NOMO-1 treated with dmso at 0.1 percent for 144 hours (cell line): ENCODE data around the gene DOCK4.

Source experiments
- DNase-seq: peaks from one replicate; lab custom pipeline; 2025; ENCODE audit not compliant: unreplicated experiment; lab: John Stamatoyannopoulos, UW

Gene DOCK4

DNA sequence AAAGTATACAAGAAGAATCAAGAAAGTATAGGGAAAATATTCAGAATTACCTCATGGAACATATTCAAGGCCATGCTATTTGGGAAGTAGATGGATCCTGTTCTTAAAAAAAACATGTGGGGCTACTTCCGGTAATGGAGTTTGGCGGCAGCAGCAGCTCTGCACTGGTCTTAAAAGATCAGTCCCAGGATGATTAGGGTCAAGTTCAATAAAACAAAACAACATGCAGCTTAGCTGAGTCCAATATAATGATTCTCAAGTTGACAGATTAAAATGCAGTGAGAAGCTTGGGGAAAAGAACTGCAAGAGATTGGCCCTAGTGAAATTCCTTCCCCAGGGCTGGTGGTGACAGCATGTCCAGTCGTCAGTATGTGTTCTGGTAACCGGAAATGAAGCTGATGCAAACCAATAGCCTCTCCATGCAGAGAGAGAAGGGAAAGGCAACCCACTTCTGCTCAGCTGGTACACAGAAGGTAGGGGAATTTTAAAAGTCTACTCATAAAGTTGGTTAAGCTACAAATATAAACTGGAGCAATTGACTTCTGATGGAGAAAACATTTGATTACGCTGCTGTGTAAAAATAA lies 338.8 kb downstream of the DOCK4 start:
- no peak for DNase-seq

DNA sequence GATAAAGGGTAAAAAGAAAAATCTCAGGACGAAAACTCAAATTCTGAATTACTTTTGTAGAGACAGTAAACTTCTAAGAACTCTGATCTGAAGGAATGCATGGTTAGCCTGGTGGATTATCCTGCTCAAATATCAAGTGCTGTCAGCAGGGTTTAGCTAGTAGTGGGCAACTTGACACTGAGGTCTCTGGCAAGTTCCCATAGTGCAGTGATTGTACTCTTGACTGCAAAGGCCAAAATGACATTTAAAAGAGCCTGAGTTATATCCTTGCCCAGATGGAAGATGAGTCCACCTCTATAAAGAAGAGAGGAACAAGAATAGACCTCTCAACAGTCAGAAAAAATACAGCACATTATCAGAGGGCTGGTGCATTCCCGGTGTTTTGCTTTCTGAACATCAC lies 339.4 kb downstream of the DOCK4 start:
- no peak for DNase-seq

DNA sequence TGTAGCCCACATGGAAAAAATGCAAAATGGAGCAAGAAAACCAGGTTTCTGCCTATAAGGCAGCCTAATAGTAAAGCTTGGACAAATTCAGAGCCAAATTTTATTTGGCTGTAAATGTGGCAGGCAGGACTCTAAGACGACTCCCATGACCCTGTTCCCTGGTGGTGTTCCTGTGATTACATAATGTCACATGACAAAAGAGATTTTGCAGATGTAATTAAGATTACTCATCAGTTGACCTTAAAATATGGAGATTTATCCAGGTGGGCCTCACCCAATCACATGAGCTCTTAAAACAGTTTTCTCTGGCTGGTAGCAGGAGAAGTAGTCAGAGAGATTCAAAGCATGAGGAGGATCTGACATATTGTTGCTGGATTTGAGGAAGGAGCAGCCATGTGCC lies 340.8 kb downstream of the DOCK4 start:
- no peak for DNase-seq

DNA sequence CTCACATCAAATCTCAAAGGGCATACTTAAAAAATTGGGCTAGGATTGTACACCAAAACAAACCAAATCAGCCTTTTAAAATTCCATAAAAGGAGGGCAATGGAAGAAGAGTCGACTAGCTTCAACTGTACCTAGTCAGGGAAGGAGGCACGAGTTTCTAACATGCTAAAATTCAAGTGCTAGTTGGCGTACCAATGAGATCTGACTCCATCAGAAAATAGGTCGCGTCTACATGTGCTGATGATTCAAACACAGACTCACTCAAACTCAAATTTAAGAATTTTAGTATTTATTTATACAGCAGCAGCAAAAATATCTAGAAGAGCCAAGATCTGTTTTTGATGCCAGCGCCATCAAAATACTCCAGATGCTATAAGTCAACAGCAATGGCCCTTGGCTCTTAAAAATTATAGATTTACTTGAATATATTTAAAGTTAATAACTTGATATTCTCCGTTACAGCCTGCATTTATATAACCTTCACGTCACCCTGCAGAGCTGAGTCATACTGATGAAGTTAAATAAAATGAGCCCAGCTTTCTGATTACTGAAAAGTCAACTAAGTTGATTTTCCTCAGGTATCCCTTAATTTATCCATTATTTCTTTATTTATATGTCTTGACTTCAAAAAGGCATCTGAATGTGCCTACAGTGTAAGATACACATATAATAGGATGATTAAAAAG lies 341.8 kb downstream of the DOCK4 start:
- no peak for DNase-seq

DNA sequence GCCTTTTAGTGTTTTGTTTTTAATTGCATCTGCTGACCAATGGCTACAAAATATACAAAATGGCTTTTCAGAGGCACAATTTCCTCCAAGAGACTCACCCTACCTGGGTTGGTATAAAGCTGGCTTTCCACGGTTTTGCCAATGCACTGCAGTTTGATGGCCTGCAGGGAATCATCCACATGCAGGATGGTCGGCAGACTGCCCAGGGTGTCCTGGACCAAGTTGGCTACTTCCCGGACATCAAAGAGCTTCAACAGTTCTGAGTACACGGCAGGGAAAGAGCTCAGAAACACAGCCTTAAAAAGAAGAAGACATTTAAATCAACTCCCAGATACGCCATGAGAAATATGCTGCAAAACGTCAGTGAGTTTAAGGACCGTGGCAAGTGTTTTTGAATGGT lies 342.9 kb downstream of the DOCK4 start:
- DNase-seq = no peak

DNA sequence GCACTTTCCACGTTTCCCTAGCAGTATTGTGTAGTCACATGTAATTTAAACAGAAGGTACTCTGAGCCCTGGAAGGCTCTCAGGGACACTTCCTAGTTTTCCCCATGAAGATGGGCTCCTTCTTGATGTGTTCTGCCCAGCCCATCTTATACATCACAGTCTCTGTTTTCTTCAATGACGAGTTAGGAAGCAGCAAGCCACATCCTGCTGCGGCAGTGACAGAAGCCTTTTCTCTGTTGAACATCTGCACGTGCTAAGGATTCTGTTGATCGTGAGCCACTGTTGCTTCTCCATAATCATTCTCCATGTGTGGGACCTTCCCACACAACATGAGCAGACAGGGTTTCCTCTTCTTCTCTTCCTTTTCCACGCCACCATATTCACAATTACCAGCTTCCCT lies 346.0 kb downstream of the DOCK4 start:
- no peak for DNase-seq

DNA sequence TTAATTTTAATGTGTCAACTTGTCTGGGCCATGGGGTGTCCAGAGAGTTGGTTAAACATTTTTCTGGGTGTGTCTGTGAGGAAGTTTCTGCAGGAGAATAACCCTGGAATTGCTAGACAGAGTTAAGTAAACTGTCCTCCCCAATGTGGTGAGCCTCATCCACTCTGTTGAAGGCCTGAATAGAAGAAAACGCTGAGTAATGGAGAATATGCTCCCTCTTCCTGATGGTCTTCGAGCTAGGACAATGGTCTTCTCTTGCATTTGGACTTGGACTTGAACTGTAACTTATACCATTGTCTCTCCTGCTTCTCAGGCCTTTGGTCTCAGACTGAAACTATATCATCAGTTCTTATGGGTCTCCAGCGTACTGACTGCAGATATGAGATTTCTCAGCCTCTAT lies 347.9 kb downstream of the DOCK4 start:
- no peak for DNase-seq

DNA sequence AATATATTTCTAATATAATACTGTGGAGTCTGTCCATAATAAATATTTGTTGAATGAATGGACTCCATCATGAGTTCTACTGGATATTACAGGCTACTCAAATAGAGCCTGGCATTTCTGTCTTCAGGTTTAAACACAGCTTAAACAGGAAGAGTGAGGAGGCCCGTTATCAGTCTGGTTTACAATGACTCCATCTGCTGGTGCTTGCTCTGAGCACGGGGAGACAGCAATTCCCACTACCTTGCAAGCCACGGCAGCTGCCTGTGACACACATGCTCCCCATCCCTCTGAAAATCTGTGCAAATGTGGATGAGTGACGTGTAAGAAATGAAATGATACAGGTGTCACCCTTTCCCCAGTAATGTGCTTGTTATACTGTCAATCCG lies 350.4 kb downstream of the DOCK4 start:
- no peak for DNase-seq

DNA sequence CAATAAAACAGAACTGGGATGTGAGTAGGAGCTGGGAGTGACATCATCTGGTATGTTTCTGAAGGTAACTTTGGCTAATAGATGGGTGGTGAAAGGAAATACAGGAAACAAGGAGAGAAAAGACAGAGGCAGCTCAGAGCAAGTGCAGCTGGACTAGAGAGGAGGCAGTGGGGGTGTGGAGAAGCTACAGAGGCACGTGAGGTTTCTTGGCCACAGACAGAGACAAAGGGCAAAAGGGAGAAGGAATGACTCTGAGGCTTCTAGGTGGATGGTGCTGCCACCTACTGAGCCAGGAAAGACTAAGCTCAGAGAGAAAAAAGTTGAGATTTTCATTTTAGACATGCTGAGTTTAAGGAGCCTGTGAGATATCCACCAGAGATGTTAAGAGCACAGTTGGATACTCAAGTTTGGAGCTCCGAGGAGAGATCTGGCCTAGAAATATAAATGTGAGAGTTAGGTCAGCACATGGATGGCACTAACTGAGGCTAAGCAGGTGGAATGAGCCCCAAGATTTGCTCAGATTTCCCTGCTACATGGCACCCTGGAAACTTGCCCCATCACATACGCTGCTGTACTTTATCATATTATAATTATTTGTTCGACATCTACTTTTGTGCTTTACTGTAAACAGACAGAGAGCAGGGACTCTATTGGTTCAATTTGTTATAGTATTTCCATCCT lies 350.9 kb downstream of the DOCK4 start:
- no peak for DNase-seq

DNA sequence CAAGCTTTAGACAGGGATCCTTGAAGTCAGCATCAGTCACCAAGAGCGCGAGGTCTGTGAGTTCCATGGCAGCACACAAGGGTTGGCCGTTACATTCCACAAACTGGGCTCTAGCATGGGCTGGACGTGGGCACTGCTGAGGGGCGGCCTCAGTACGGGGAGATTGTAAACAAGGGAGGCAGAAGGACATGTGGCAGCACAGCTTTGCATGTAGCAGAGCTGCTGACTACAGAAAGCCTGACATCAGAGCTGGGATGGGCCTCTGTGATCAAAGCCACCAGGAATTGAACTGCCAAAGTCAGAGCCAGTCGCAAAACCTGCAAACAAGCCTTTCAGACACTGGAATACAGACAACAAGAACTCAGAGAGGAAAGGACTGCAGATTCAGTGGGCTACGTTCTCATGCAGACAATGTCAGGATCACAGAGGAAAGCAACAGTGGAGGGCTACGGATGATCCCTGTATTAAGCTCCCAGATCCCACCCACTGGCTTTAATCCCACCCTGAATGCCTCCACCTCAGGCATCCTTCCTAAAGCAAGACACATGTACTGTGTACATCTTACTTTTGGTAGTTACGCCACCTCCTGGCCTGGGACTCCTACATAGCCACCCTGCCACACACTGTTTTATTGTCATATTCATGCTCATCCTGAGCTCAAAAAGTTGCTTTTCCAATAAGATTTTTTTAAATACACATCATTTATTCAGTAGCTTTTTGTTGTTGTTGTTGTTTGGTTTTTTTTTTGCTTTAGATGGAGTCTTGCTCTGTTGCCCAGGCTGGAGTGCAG lies 352.8 kb downstream of the DOCK4 start:
- DNase-seq = no peak

DNA sequence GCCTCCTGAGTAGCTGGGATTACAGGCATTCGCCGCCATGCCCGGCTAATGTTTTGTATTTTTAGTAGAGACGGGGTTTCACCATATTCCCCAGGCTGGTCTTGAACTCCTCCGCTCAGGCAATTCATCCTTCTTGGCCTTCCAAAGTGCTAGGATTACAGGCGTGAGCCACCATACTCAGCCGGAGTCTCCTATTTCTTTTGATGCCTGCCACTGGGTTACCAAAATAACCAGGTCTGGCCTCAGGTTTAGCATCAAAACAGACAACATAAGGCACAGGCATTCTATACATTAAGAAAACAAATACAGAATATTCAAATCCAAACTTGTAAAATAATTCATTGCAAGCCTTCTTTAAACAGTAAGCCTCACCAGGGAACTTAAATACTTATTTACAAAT lies 354.1 kb downstream of the DOCK4 start:
- no peak for DNase-seq

DNA sequence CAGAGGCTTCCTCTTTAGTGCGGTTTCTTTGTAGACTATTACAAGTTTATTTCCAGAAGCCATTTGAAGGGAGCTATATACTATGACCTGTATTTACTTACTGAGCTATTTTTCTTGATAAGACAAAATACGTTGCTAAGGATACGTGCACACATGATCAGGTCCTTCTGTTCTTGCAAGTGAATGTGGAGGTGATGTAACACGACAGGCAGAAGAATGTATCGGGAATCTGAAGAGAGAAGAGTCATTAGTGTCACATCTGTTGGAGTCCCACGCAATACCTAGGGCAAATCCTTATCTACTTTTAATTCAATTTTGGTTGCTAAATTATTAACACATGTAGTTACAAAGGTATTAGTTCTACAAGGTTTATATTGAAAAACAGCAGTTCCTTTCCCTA lies 359.3 kb downstream of the DOCK4 start:
- DNase-seq = no peak

DNA sequence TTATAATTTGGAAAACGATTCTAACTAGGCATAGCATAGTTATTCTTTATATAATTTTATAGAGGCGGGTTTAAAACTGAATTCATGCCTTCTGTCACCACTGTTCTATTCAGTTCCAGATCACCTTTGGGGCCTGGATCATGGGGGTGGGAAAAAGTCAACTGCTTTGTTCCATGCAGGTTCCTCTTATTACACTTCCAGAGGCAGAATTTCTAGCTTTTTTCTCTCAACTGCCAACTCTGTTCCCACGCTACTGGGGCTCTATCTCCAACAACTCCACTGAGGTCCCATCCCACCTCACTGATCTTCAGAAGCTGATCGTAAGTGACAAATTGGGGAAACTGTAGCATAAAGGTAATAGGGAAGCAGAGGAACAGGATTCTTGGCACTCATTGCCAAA lies 360.3 kb downstream of the DOCK4 start:
- DNase-seq = no peak

DNA sequence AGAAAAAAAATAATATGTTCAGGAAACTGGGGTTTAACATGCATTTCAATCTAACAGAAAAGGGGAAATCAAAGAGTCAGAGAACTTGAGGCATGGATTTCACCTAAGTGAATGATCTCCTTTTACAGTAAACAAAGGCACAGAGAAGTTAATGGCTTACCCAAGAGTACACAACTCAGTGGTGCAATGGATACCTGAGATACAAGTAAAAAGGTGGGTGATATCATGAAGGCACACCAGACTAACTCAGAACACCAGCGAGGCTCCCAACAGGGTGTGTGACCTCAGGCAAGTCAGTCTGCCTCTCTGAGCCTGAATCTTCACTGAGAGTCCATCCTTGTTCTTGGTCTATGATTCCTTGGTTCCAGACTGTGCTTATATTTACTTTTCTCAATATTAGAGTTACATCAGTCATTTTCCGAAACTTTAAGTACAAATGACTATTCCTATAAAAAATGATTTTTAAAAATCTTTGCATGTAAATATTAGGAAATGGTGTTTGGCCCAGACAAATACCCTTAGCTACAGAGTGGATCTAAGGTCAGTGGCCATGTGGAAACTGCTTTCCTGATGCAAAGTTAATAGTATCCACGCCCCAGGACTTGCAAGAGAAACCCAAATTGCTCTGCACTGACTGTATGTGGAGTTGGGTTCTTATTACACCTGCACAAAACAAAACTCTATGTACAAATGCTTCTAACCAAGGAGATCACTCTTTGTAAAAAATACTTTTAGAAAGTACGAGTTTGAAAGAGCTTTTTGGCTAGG lies 361.1 kb downstream of the DOCK4 start:
- no peak for DNase-seq

DNA sequence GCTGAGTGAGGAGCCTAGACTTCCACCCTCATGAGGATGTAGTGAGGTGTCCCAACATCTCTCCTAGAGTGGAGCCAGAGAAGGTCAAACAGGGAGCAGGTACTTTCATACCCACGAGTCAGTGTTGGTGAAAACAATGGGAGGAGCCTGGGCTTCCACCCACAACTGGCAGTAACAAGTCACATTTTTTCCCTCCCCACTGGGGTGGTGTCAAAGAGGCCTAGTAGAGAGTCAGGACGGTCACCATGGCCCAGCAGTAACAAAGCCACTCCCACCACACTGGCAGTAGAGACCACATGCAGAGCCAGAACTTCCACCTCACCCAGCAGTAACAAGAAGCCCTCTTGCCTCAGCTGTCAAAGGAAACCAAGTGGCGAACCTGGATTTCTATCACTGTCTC lies 363.7 kb downstream of the DOCK4 start:
- no peak for DNase-seq

DNA sequence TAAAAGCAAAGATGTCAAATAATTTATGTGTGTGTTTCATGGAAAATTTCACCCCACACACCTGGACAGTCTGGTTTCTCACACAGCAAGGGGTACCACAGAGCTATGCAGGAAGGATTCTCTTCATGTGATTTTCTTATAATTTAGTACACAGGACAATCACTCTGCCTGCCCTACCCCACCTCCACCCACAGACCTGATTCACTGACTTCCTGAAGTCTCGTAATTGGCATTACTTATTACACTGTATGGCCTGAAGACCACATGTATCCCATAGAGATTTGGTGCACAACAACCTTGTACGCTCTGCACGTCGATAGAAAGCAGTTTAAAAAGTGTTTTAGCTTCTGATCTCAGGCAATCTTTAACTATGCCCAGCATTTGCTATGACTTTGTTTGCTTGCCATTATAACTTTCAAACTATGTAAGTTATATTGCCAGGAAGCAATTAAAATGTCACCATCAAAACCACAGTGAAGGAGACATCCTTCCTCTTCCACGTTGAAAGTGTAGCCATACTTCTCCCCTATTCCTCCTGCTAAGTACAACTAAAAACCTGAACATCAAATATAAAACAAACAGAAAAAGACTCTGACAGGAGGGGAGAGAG lies 364.5 kb downstream of the DOCK4 start:
- DNase-seq = no peak

DNA sequence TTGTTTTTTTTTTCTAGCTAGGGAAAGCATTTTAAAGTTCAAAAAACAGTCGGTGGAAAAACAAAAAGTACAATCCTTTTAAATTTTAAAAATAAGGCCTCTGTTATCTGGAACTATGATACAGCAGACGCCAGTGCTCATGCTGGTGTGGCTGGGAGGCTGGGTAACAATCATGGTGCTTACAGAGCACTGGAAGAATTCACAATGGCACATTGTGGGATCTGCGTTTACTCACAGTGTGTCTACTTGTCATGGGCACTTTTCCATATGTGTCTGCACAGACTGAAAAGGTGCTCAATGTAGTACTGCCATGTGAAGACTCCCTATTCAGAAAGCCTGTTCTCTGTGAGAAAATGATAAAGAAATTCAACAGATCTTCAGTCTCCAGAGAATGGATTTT lies 365.7 kb downstream of the DOCK4 start:
- no peak for DNase-seq

DNA sequence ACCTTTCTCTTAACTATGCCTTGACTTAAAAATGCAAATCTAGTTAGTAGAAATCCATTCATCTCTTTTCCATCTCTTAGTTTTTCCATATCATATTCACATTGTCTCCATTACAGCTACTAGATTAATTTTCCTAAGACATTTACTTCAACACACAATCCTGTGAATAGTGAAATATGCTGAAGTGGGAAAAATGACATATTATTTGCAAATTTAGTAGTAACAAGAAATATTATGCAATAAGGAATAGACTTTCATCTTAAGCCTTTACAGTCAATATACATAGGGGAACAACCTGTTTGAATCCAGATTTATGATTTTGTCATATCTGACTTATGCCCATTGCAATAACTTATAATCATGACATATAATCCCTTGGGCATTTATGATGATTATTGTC lies 366.9 kb downstream of the DOCK4 start:
- no peak for DNase-seq

DNA sequence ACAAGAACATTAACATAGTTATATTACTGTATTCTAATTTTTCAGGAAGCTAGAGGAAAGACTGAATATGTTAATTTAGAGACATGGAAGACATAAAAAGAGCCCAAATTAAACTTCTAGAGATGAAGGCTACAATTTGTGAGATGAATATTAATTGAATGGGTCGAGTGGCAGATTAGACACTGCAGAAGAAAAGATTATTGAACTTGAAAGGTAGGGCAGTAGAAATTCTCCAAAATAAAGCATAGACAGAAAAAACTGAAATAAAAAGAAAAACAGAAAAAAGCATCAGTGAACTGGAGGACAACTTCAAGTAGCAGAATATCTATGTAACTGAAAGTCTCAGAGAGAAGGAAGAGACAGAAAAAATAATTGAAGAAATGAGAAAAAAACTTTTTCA lies 369.6 kb downstream of the DOCK4 start:
- DNase-seq = no peak

DNA sequence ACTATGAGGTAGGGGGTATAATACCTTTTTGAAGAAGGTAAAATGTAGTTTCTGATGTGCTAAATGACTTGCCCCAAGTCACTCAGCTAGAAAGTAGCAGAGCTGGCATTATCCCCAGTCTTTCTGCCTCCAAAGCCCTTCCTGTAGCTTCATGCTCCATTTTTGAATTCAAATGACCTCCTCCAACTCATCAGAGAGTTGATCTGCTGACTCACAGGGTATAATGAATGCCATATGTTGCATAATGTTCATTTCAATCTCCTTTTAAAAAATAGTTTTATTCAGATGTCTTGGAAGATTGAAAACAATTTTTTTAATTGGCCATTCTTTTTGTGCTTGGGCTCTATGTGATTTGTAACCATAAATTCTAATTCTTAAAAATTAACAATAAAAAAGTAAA lies 371.1 kb downstream of the DOCK4 start:
- no peak for DNase-seq

DNA sequence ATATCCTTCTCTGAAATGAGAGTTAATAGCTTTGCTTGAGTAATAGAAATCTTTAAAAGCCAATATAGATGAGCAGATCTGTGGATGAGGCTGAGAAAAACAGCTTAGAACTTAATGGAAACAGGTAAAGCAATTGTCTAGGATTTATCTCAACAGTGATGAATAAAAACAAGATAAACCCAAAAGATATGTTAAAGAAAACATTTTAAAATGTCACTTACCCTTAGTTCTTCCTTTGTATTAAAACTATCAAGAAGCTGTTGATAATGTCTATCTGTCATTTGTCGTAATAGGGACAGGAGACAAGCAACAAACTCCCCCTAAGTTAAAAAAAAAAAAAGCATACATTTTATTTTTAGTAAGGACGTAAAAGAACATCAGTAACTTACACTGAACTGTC lies 371.8 kb downstream of the DOCK4 start:
- DNase-seq = no peak
